ENCODE results near the gene KRT86. TPM values are rescaled to one million over a fixed set of nuclear protein-coding genes. Genes with fewer than 3 reads are reported as not detected.

The KRT86 gene
- polyA plus RNA-seq, 1 of the 3 experiments (the other 2 are of a cell fraction): 0.56 TPM

DNA sequence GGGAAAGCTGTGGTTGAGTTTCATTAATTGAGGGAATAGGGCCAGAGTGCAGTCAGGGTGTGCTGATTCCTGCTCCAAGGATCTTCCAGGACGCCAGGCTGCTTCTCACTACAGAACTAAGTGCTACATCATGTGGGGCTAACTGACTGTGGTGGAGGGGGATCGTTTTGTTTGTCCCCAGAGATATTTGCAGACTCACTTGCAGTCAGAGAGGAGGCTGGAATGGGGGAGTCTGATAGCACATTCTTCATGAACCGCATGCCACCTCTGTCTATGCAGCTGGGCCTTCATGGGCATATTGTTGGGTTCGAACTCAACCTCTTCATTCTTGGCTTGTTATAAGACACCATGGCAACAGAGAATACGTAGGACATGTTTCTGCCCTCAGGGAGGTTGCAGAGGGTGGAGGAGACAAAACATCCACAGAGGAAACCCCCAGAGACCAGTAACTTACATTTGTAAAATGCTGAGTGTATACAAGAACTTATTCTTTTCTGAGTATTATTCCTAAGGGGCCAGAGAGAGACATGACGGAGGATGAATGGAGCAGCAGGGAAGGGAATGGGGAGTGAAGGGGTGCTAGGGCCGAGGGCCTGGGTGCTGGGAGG is 28.4 kb upstream of the KRT86 start:
- 74% methylated on average over 7 of the region's 7 CpGs for WGBS (ENCODE audit: low lambda C conversion rate)
- Histone ChIP-seq H4K20me1 (ENCODE audit: insufficient read depth) (no peaks in the 10 kb centered on the region), H3K27me3 (ENCODE audit: insufficient read depth) (no peaks in the 10 kb centered on the region), H3K79me2 (ENCODE audit: insufficient read depth) (no peaks in the 10 kb centered on the region), H3F3A (replicated peaks; ENCODE audit: insufficient read depth) (peaks cover under 1% of the 10 kb centered on the region), H2AFZ (ENCODE audit: low read depth) (no peak overlapping the region), H3K9me3 (no peaks in the 10 kb centered on the region), H3K9me2 (no peaks in the 10 kb centered on the region), H3K4me3 (ENCODE audit: low read depth in 2 of 2, low read length in 1 of 2) (no peak overlapping the region), H3K27ac (ENCODE audit: low read depth in 2 of 2, low read length in 1 of 2) (no peak overlapping the region), H3K4me2 (no peak overlapping the region), H3K9ac (no peak overlapping the region), H3K36me3 (replicated peaks in 1 of 2; ENCODE audit: control insufficient read depth in 1 of 2, insufficient read depth in 2 of 2, low read length in 1 of 2) (no peaks in the 10 kb centered on the region), H3K4me1 (ENCODE audit: control insufficient read depth in 1 of 2, insufficient read depth in 2 of 2, low read depth in 1 of 2, low read length in 1 of 2) (peaks cover 23 to 27% of the 10 kb centered on the region in 2 experiments; a peak in 3 of 4 replicates)
- TF ChIP-seq, protein P1, sequence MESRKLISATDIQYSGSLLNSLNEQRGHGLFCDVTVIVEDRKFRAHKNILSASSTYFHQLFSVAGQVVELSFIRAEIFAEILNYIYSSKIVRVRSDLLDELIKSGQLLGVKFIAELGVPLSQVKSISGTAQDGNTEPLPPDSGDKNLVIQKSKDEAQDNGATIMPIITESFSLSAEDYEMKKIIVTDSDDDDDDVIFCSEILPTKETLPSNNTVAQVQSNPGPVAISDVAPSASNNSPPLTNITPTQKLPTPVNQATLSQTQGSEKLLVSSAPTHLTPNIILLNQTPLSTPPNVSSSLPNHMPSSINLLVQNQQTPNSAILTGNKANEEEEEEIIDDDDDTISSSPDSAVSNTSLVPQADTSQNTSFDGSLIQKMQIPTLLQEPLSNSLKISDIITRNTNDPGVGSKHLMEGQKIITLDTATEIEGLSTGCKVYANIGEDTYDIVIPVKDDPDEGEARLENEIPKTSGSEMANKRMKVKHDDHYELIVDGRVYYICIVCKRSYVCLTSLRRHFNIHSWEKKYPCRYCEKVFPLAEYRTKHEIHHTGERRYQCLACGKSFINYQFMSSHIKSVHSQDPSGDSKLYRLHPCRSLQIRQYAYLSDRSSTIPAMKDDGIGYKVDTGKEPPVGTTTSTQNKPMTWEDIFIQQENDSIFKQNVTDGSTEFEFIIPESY (IDR thresholded peaks at IDR 0.05; ENCODE audit: borderline replicate concordance, low read depth): no peak
- TF ChIP-seq MXI1 (IDR thresholded peaks at IDR 0.05; ENCODE audit: low read depth, low read length): no peak
- no peak for TF ChIP-seq EZH2phosphoT487 (IDR thresholded peaks at IDR 0.05; ENCODE audit: borderline replicate concordance, low read depth)
- no peak for TF ChIP-seq SMC3 (IDR thresholded peaks at IDR 0.05; ENCODE audit: low read depth, low read length)
- no peak for TF ChIP-seq RXRA (IDR thresholded peaks at IDR 0.05; ENCODE audit: borderline replicate concordance, low read depth)
- TF ChIP-seq ELF1 (IDR thresholded peaks at IDR 0.05): no peak
- TF ChIP-seq EP300 (IDR thresholded peaks at IDR 0.05; ENCODE audit: borderline replicate concordance in 1 of 2, low read depth in 1 of 2, low read length in 1 of 2): no peak
- TF ChIP-seq JUND (IDR thresholded peaks at IDR 0.05): no peak
- no peak for TF ChIP-seq FOXJ3 (CRISPR knock-in tag; IDR thresholded peaks at IDR 0.05)
- TF ChIP-seq, protein P2, sequence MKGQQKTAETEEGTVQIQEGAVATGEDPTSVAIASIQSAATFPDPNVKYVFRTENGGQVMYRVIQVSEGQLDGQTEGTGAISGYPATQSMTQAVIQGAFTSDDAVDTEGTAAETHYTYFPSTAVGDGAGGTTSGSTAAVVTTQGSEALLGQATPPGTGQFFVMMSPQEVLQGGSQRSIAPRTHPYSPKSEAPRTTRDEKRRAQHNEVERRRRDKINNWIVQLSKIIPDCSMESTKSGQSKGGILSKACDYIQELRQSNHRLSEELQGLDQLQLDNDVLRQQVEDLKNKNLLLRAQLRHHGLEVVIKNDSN (IDR thresholded peaks at IDR 0.05; ENCODE audit: borderline replicate concordance, low read depth): no peak
- no peak for TF ChIP-seq FOXM1 (IDR thresholded peaks at IDR 0.05; ENCODE audit: low read depth)
- TF ChIP-seq, protein P3, sequence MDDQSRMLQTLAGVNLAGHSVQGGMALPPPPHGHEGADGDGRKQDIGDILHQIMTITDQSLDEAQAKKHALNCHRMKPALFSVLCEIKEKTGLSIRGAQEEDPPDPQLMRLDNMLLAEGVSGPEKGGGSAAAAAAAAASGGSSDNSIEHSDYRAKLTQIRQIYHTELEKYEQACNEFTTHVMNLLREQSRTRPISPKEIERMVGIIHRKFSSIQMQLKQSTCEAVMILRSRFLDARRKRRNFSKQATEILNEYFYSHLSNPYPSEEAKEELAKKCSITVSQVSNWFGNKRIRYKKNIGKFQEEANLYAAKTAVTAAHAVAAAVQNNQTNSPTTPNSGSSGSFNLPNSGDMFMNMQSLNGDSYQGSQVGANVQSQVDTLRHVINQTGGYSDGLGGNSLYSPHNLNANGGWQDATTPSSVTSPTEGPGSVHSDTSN (IDR thresholded peaks at IDR 0.05): no peak
- ChIA-PET CTCF (interaction anchor here (1.0 to 3.5 kb wide), 7 partner anchors 9 to 60 kb away, joined by 3 to 15 read pairs (median 4); no protein-coding TSS in a partner anchor), POLR2A (no interaction called here)
- DNase-seq: no peak
